GM12878 (cell line): ENCODE data around the gene DES. TPM values are rescaled to one million over a fixed set of nuclear protein-coding genes. Genes with fewer than 3 reads are reported as not detected.

Source experiments
- ATAC-seq: fragments of 200-7000 bp; cut with Tn5 transposase; 3 replicates; pipeline ENCODE4 v1.9.1; 2020; ENCODE audit warnings: mild to moderate bottlenecking, moderate library complexity
- BruUV-seq: library from RNA; stranded (reverse); fragments of 400-500 nt; replicated peaks from 2 replicates; lab custom pipeline; 2021; lab: Mats Ljungman, UMichigan
- CTCF ChIA-PET: fragments of 300-600 bp; sonication (Branson Sonifier 250); formaldehyde crosslinking; extraction: SDS; loops from one replicate; lab custom pipeline; 2021; ENCODE audit warnings: inconsistent platforms; lab: Yijun Ruan, JAX
- POLR2A ChIA-PET: fragments of 350-600 bp; formaldehyde crosslinking; extraction: SDS; loops from one replicate; lab custom pipeline; 2021; ENCODE audit warnings: inconsistent platforms; lab: Charles Lee
- RAD21 ChIA-PET: fragments of 300-600 bp; sonication (Branson Sonifier 250); formaldehyde crosslinking; loops from one replicate; lab custom pipeline; 2023; ENCODE audit warnings: antibody characterized with exemption; ENCODE audit not compliant: unreplicated experiment; lab: Charles Lee
- SMC1A ChIA-PET: fragments of 300-600 bp; sonication (Branson Sonifier 250); formaldehyde crosslinking; loops from one replicate; lab custom pipeline; 2023; ENCODE audit not compliant: unreplicated experiment, uncharacterized antibody; lab: Charles Lee
- DNase-seq: peaks from one replicate; pipeline ENCODE4 v3.0.0-alpha.2; 2011; ENCODE audit warnings: low read depth, low spot score
- FAIRE-seq: peaks from 3 replicates; lab custom pipeline; 2011; peaks lifted over from hg19 to GRCh38; lab: Jason Lieb, UNC
- H2AFZ ChIP-seq: 2 replicates; pipeline ENCODE4 v1.6.0; 2011; ENCODE audit warnings: low read depth, low read length, control low read depth; ENCODE audit not compliant: control insufficient read depth
- H3K27ac ChIP-seq: 2 replicates; pipeline ENCODE4 v1.5.1; 2011; ENCODE audit warnings: control low read depth; ENCODE audit not compliant: control insufficient read depth, insufficient read depth
- H3K27me3 ChIP-seq, 2 experiments: replicated peaks in 1 of 2; 2 replicates each; pipeline versions ENCODE4 v1.6.0 to v1.6.1; 2011; ENCODE audit warnings: low read length in 1 of 2; ENCODE audit not compliant: control insufficient read depth in 2 of 2, insufficient read depth in 2 of 2
- H3K36me3 ChIP-seq, 2 experiments: 2 replicates each; pipeline ENCODE4 v1.5.1; 2011; ENCODE audit warnings: low read length in 1 of 2; ENCODE audit not compliant: control insufficient read depth in 2 of 2, insufficient read depth in 2 of 2
- H3K4me1 ChIP-seq: 2 replicates; pipeline ENCODE4 v1.6.1; 2011; ENCODE audit warnings: mild to moderate bottlenecking, low read length, moderate library complexity, mixed read lengths; ENCODE audit not compliant: control insufficient read depth, insufficient read depth
- H3K4me2 ChIP-seq: 2 replicates; pipeline ENCODE4 v1.6.0; 2011; ENCODE audit warnings: control low read depth; ENCODE audit not compliant: control insufficient read depth, insufficient read depth
- H3K4me3 ChIP-seq: fragments of 200-600 bp; sonication (generic); 2 replicates; pipeline ENCODE4 v1.5.1; 2016
- H3K79me2 ChIP-seq: 2 replicates; pipeline ENCODE4 v1.6.0; 2011; ENCODE audit warnings: low read length; ENCODE audit not compliant: control insufficient read depth, insufficient read depth
- H3K9ac ChIP-seq: 2 replicates; pipeline ENCODE4 v1.8.0; 2011; ENCODE audit warnings: low read length, control low read depth, mixed read lengths; ENCODE audit not compliant: control insufficient read depth, insufficient read depth
- H3K9me3 ChIP-seq: replicated peaks from 3 replicates; pipeline ENCODE4 v1.5.1; 2011; ENCODE audit warnings: mild to moderate bottlenecking, low read length; ENCODE audit not compliant: control insufficient read depth, insufficient read depth
- H4K20me1 ChIP-seq: 2 replicates; pipeline ENCODE4 v1.6.0; 2011; ENCODE audit not compliant: control insufficient read depth, insufficient read depth
- BCLAF1 ChIP-seq: fragments of 450-650 bp; IDR thresholded peaks from 2 replicates; pipeline ENCODE4 v1.6.1; 2017; ENCODE audit warnings: antibody characterized with exemption, mild to moderate bottlenecking, moderate library complexity
- CHD1 ChIP-seq: IDR thresholded peaks from 2 replicates; pipeline ENCODE4 v1.6.1; 2012; ENCODE audit warnings: low read depth, low read length, improper control_type of control experiment
- CHD4 ChIP-seq: fragments of 200-600 bp; sonication (generic); IDR thresholded peaks from 2 replicates; pipeline ENCODE4 v1.6.1; 2016; ENCODE audit warnings: mild to moderate bottlenecking
- IKZF1 ChIP-seq: fragments of 450-650 bp; conservative IDR thresholded peaks from 2 replicates; pipeline ENCODE4 v1.6.1; 2017; ENCODE audit warnings: antibody characterized with exemption, mild to moderate bottlenecking
- IKZF2 ChIP-seq, 2 experiments: fragments of 450-650 bp; IDR thresholded peaks; 2 replicates each; pipeline ENCODE4 v1.6.1; 2017; ENCODE audit warnings: mild to moderate bottlenecking in 2 of 2, moderate library complexity in 2 of 2
- JUNB ChIP-seq: IDR thresholded peaks from 2 replicates; pipeline ENCODE4 v1.6.1; 2016; ENCODE audit warnings: antibody characterized with exemption, mild to moderate bottlenecking
- MYB ChIP-seq: fragments of 150-350 bp; IDR thresholded peaks from 2 replicates; pipeline ENCODE4 v1.6.1; 2014; ENCODE audit warnings: mild to moderate bottlenecking, low read depth, low read length, borderline replicate concordance
- NBN ChIP-seq: fragments of 450-650 bp; IDR thresholded peaks from 2 replicates; pipeline ENCODE4 v1.6.1; 2016
- PKNOX1 ChIP-seq: fragments of 450-650 bp; IDR thresholded peaks from 2 replicates; pipeline ENCODE4 v1.6.1; 2016; ENCODE audit warnings: mild to moderate bottlenecking
- SMC3 ChIP-seq: IDR thresholded peaks from 2 replicates; pipeline ENCODE4 v1.6.1; 2011; ENCODE audit warnings: low read length, improper control_type of control experiment, borderline replicate concordance
- SPI1 ChIP-seq: IDR thresholded peaks from 2 replicates; pipeline ENCODE4 v1.6.1; 2011; ENCODE audit warnings: low read depth, mild to moderate bottlenecking, low read length, moderate library complexity, borderline replicate concordance; ENCODE audit not compliant: insufficient read depth
- ZNF217 ChIP-seq: fragments of 450-650 bp; IDR thresholded peaks from 2 replicates; pipeline ENCODE4 v1.6.1; 2017; ENCODE audit warnings: antibody characterized with exemption, mild to moderate bottlenecking
- WGBS: methylation state at CpG from one replicate; pipeline ENCODE4 v1.1.6; 2016; ENCODE audit warnings: low lambda C conversion rate; ENCODE audit not compliant: insufficient replicate concordance, insufficient coverage; ENCODE audit errors: missing lambda C conversion rate; 5-methylcytosine and 5-hydroxymethylcytosine counted together
- in situ Hi-C: fragments of 300-500 bp; cut with MboI; formaldehyde crosslinking; loops from 9 replicates; pipeline ENCODE4 v1.14.3; 2018; ENCODE audit warnings: mixed read lengths
- intact Hi-C: fragments of 100-400 bp; cut with micrococcal nuclease; formaldehyde crosslinking; loops from one replicate; pipeline ENCODE4 v1.14.2; 2022; ENCODE audit not compliant: unreplicated experiment
- polyA plus RNA-seq, 11 experiments: library from polyadenylated mRNA; depleted of rRNA in 4 of 11; unstranded in 6 of 11; stranded (reverse) in 5 of 11; fragments of >200 nt; fragmentation: Nextera tagmentation in 4 of 11; fragmentation: Illumina TruSeq in 1 of 11; extraction: Ambion mirVana in 4 of 11; extraction: Trizol in 1 of 11; gene quantifications; 1 replicate in 1 of 11; 2 replicates in 10 of 11; pipeline versions ENCODE4 v1.2.1 to v1.2.3, GENCODE V29; 2011 to 2016; ENCODE audit warnings: inconsistent platforms in 2 of 11, missing spikeins in 2 of 11, low read depth in 1 of 11
- total RNA-seq, 4 experiments: library from RNA; depleted of rRNA in 3 of 4; stranded (reverse); fragments of >200 nt in 3 of 4; fragmentation: Illumina TruSeq in 1 of 4; extraction: Trizol in 1 of 4; gene quantifications; 2 replicates each; pipeline versions ENCODE4 v1.2.1 to v1.2.3, GENCODE V29; 2013 to 2021

Gene DES
- total and polyA plus RNA-seq, 10 of the 15 experiments (the other 5 are each of a cell fraction or from before 2014, with no cell fraction given): 0.80 TPM; not detected in 9

GRCh38 chr2:219399716-219400478 is 18.3 kb upstream of the DES start:
- intact Hi-C loops (loop anchor here (5.0 kb wide), 1 partner anchor 287 kb away; no protein-coding TSS in a partner anchor), in situ Hi-C loops (loop anchor here (5.0 kb wide), 1 partner anchor 132 kb away; no protein-coding TSS in a partner anchor)
- Histone ChIP-seq H3K27ac (no peak overlapping the region), H3K79me2 (no peaks in the 10 kb centered on the region), H3K9ac (no peak overlapping the region), H3K36me3 (no peaks in the 10 kb centered on the region), H4K20me1 (no peaks in the 10 kb centered on the region), H2AFZ (no peak overlapping the region), H3K27me3 (no peaks in the 10 kb centered on the region; a peak in 2 of 4 replicates), H3K4me1 (no peaks in the 10 kb centered on the region), H3K9me3 (no peaks in the 10 kb centered on the region), H3K4me2 (no peak overlapping the region), H3K4me3 (no peak overlapping the region)
- ChIA-PET SMC1A (interaction anchor here (0.6 kb wide), 1 partner anchor 130 kb away, joined by 3 read pairs; no protein-coding TSS in a partner anchor), CTCF (interaction anchor here (0.6 to 6.2 kb wide), 3 partner anchors 10 to 287 kb away, joined by 3 to 83 read pairs (median 64); partner anchors contain the start of gene DNPEP), RAD21 (no interaction called here), POLR2A (interaction anchor here (1.1 kb wide), 1 partner anchor 11 kb away, joined by 5 read pairs; no protein-coding TSS in a partner anchor)
- no TSS peak for BruUV-seq
- FAIRE-seq (no peak), DNase-seq (no peak), ATAC-seq (peak; percentile 27)
- TF ChIP-seq CHD4 (no peak), IKZF1 (no peak), JUNB (no peak), BCLAF1 (no peak), PKNOX1 (no peak), NBN (no peak), SMC3 (no peak), SPI1 (no peak), ZNF217 (no peak), MYB (no peak), IKZF2 (IDR thresholded peaks at IDR 0.05) (no peak), CHD1 (no peak)
- 21% methylated on average over 14 of the region's 14 CpGs for WGBS
